ENCODE results near the gene EVI5L.

DNA sequence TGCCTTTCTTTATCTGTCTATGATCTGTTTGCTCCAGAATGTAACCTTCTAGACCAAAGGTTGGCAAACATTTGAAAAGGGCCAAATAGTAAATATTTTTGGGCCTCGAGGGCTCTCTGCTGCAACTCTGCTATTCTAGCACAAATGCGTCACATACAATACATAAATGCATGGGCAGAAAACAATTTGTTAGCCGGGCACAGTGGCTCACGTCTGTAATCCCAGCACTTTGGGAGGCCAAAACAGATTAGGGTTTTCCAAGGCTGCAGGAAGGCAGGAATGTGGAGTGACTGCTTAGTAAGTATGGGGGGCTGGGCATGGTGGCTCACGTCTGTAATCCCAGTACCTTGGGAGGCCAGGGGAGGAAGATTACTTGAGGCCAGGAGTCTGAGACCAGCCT lies 21.9 kb upstream of the EVI5L start:
- TF ChIP-seq POLR2A (IDR thresholded peaks at IDR 0.05; ENCODE audit: low read depth, low read length) = no peak
- TF ChIP-seq, protein P1, sequence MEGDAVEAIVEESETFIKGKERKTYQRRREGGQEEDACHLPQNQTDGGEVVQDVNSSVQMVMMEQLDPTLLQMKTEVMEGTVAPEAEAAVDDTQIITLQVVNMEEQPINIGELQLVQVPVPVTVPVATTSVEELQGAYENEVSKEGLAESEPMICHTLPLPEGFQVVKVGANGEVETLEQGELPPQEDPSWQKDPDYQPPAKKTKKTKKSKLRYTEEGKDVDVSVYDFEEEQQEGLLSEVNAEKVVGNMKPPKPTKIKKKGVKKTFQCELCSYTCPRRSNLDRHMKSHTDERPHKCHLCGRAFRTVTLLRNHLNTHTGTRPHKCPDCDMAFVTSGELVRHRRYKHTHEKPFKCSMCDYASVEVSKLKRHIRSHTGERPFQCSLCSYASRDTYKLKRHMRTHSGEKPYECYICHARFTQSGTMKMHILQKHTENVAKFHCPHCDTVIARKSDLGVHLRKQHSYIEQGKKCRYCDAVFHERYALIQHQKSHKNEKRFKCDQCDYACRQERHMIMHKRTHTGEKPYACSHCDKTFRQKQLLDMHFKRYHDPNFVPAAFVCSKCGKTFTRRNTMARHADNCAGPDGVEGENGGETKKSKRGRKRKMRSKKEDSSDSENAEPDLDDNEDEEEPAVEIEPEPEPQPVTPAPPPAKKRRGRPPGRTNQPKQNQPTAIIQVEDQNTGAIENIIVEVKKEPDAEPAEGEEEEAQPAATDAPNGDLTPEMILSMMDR (conservative IDR thresholded peaks at IDR 0.05; ENCODE audit: low read depth, low read length) = no peak
- no peak for TF ChIP-seq CEBPB (IDR thresholded peaks at IDR 0.05; ENCODE audit: low read depth, low read length)
- no peak for TF ChIP-seq RAD21 (IDR thresholded peaks at IDR 0.05; ENCODE audit: low read length)
- TF ChIP-seq RFX5 (IDR thresholded peaks at IDR 0.05; ENCODE audit: low read depth, low read length) = no peak
